Eye (tissue), 1 donor: ENCODE measurements around the gene PLPP7.
"Not testable (repeated sequence)": the region's sequence is repeated elsewhere in the genome, so short reads cannot be mapped to it uniquely, and the experiment has no call there.

Source experiments
- DNase-seq: peaks from one replicate; pipeline ENCODE4 v3.0.0-alpha.2; 2015

The PLPP7 gene

DNA sequence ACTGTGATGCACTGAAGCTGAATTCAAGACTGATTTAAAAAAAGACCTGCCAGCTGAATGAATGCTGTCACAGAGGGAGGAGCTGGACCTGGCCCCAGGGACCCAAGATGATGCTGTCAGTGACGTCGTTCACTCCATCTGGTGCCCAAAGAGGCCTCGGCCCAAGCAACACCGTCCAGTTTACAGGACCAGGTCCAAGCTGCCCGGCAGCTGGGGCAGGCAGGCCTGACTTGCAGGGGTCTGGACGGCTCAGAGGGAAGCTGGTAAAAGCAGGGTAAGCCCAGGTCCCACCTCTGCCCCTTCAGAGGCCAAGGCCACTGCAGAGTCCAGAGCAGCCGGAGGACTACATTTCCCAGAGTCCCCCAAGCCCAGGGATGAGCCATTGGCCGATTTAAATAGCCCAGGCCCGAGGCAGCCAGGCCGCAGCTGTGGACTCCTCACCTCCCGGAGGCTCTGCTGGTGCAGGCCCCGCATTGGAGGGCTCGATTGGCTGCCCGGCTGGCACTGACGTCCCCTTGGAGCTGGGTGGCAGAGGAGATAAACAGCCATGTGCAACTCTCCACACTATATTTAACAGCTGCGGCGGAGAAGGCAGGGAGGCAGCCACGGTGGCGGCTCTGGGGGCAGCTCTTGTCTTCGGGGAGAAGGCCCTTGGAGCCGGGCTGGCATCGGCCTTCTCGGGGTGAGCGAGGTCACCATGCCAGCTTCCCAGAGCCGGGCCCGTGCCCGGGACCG lies at the start of gene PLPP7:
PLPP7 (plus strand) TSS at position 423 of the 735 bp plus-strand sequence; CDS start at position 698, 275 bp downstream.
- DNase-seq = peak; percentile 87

- DNase-seq = no peak
These were observed 49.2 kb upstream of the PLPP7 start for GRCh38 chr9:131240047-131240921.

DNA sequence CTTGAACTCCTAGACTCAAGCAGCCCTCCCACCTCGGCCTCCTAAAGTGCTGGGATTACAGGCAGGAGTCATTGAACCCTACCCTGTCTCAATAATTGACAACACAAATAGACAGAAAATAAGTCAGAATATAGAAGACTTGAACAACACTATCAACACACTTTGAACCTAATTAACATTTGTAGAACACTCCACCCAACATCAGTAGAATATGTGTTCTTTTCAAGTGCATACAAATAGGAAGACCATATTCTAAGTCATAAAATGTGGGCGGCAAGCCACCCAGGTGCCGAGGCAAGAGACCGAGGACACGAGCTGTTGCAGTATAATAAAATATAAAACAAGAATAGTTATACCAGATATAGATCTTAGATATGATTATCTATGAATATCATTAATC lies 45.2 kb upstream of the PLPP7 start:
- not testable (repeated sequence) for DNase-seq

GRCh38 chr9:131246618-131247017 lies 42.9 kb upstream of the PLPP7 start:
- DNase-seq = no peak

GRCh38 chr9:131252120-131252519 lies 37.4 kb upstream of the PLPP7 start:
- no peak for DNase-seq

- no peak for DNase-seq
These were observed 35.5 kb upstream of the PLPP7 start for GRCh38 chr9:131253891-131254491.

GRCh38 chr9:131254626-131255025 lies 34.9 kb upstream of the PLPP7 start:
- no peak for DNase-seq

- no peak for DNase-seq
These were observed 33.8 kb upstream of the PLPP7 start for GRCh38 chr9:131255676-131256197.

- DNase-seq = no peak
These were observed 32.1 kb upstream of the PLPP7 start for GRCh38 chr9:131257266-131258025.

- no peak for DNase-seq
These were observed 31.3 kb upstream of the PLPP7 start for GRCh38 chr9:131258186-131258585.

GRCh38 chr9:131258698-131259431 lies 30.7 kb upstream of the PLPP7 start:
- no peak for DNase-seq

GRCh38 chr9:131259432-131259898 lies 30.1 kb upstream of the PLPP7 start:
- DNase-seq = no peak

DNA sequence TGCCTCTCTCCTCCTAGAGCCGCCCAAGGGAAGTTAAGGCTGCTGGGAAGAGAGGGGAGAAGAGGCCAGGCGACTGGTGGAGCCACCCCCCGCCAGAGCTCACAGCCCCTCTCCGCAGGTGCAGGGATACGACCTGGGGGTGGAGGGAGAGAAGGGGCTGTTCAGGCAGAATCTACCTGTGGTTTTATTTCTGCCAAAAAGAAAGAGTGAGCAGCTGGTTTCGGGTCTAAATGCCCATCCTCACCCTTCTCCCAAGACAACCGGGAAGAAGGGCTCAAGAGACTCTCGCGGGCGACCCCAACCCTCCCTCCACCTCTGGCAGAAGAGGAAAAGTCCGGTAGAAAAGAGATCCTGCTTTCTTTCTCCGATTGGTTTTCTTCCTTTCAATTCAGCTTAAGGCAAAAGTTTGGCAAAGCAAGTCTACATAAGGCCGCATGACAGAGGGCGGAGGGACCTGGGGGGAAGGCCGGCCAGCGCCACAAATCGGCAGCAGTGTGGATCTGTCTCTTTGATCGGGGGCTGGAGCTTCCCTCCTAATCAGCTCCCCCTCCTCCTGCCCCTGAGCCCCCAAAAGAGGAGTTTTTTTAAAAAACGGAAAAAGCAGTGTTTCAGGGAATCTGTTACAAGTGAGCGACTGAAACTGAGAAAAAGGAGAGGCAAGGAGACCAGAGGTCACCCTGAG lies 29.5 kb upstream of the PLPP7 start:
- DNase-seq = no peak

DNA sequence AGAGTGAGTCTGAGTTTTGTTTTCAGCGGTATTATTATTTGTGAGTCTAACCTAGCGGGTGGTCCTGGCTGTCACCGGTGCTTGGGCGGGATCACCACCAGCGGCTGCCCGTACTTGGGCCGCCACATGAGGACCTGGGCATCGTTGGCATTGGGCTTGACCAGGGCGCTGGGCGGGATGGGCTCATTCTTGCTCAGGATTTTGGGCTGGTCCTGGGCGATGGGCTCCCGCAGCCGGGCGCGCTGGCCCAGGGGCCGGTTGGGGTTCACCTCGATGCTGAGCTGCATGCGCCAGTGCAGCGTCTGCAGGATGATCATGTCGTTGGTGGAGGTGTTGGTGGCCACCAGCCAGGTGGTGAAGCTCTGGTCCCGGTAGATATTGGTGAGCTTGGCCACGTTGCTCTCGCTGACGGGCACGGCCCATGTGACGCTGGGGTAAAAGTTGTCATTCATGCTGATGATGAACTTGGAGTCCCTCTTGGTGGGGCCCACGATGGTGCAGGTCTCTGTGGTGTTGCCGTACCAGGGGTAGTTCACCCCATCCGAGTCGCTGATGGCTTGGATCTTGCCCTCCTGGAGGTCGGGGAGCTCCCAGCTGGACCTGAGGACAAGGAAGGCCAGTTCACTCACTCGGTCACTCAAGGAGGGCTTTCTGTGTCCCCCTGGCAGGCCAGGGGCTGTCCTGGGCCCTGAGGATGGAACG lies 28.6 kb upstream of the PLPP7 start:
- DNase-seq = no peak

DNA sequence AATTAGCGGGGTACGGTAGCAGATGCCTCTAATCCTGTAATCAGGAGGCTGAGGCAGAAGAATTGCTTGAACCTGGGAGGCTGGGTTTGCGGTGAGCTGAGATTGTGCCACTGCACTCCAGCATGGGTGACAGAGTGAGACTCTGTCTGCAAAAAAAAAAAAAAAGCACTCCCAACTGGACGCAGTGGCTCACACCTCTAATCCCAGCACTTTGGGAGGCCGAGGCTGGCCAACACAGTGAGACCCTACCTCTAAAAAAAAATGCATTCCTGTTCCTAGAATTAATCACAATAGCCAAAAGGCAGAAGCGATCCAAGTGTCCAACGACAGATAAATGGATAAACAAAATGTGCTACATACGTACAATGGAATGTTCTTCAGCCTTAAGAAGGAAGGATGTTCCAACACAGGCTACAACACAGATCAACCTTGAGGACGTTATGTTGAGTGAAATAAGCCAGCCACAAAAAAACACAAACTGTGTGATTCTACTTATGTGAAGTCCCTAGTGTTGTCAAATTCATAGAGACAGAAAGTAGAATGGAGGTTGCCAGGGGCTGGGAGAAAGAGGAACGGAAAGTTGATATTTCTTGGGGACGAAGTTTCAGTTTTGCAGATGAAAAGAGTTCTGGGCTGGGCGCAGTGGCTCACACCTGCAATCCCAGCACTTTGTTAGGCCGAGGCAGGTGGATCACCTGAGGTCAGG lies 27.0 kb upstream of the PLPP7 start:
- no peak for DNase-seq

DNA sequence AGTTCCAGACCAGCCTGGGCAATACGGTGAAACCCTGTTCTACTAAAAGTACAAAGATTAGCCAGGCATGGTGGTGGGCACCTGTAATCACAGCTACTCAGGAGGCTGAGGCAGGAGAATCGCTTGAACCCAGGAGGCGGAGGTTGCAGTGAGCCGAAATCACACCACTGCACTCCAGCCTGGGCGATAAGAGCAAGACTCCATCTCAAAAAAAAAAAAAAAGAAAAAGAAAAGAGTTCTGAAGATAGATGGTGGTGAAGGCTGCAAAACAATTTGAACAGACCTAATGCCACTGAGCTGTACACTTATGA lies 26.5 kb upstream of the PLPP7 start:
- DNase-seq = not testable (repeated sequence)

DNA sequence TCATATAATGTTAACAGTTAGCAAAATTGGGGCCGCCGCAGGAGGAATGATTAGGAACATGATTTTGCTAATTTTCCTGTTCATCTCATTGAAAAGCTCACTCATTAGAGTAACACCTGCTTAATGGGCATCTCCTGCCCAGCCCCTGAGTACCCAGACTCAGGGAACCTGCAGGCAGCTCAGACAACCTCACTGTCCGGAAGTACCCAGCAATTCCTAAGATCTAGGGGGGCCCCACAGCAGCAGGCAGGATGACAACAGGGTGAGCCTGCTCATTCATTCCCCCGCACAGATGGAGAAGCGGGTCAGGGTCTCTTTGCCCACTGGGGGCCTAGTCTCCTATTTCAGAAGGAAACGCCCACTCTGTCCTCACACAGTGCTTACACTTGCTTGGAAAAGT lies 25.8 kb upstream of the PLPP7 start:
- no peak for DNase-seq

- no peak for DNase-seq
These were observed 25.3 kb upstream of the PLPP7 start for GRCh38 chr9:131264231-131264630.

GRCh38 chr9:131266266-131267229 lies 23.0 kb upstream of the PLPP7 start:
- DNase-seq = no peak
